ENCODE measurements around the gene AADAT. TPM values are rescaled to one million over a fixed set of nuclear protein-coding genes. Genes with fewer than 3 reads are reported as not detected.
"Not testable (repeated sequence)": the region's sequence is repeated elsewhere in the genome, so short reads cannot be mapped to it uniquely, and the experiment has no call there.

Gene AADAT
- total RNA-seq, 1 donor from 2014 or later: not detected

GRCh38 chr4:170102426-170102825, 12.7 kb upstream of the AADAT start:
- ChIA-PET CTCF (no interaction called here), POLR2A (interaction anchor here (0.7 kb wide), 1 partner anchor 74 kb away, joined by 5 read pairs; no protein-coding TSS in a partner anchor)
- DNase-seq (no peak), ATAC-seq (ENCODE audit: low read depth) (no peak)
- Mint-ChIP-seq H3K27me3 (peaks cover 4% of the 10 kb centered on the region), H3K9me3 (no peaks in the 10 kb centered on the region), H3K4me1 (no peaks in the 10 kb centered on the region), H3K27ac (no peak overlapping the region), H3K36me3 (ENCODE audit: low read depth) (no peaks in the 10 kb centered on the region), H3K4me3 (no peak overlapping the region)
- intact Hi-C loops (cut with micrococcal nuclease): no loop called here
- TF ChIP-seq CTCF (IDR thresholded peaks at IDR 0.05): no peak

- ATAC-seq (ENCODE audit: low read depth); intact Hi-C loops (cut with micrococcal nuclease); H3K4me1 Mint-ChIP-seq; H3K27ac Mint-ChIP-seq; POLR2A ChIA-PET; DNase-seq; H3K36me3 Mint-ChIP-seq (ENCODE audit: low read depth); H3K9me3 Mint-ChIP-seq; CTCF ChIA-PET; H3K4me3 Mint-ChIP-seq; H3K27me3 Mint-ChIP-seq: not testable (repeated sequence)
Observed at GRCh38 chr4:170098171-170098570, 8.4 kb upstream of the AADAT start.

- DNase-seq (no peak), ATAC-seq (ENCODE audit: low read depth) (no peak)
- intact Hi-C loops (cut with micrococcal nuclease): no loop called here
- H3K36me3 Mint-ChIP-seq (ENCODE audit: low read depth): no peaks in the 10 kb centered on the region
- H3K9me3 Mint-ChIP-seq: no peaks in the 10 kb centered on the region
- ChIA-PET CTCF (no interaction called here), POLR2A (no interaction called here)
- H3K4me1 Mint-ChIP-seq: no peaks in the 10 kb centered on the region
- no peak for TF ChIP-seq CTCF (IDR thresholded peaks at IDR 0.05)
- H3K27me3 Mint-ChIP-seq: peaks cover 9% of the 10 kb centered on the region
- H3K27ac Mint-ChIP-seq: no peak overlapping the region
- no peak overlapping the region for H3K4me3 Mint-ChIP-seq
Observed at GRCh38 chr4:170097681-170098080, 7.9 kb upstream of the AADAT start.

- Mint-ChIP-seq H3K36me3 (ENCODE audit: low read depth) (no peaks in the 10 kb centered on the region), H3K4me3 (no peak overlapping the region), H3K4me1 (peaks cover 9% of the 10 kb centered on the region), H3K27ac (no peak overlapping the region), H3K27me3 (peaks cover 25% of the 10 kb centered on the region), H3K9me3 (peaks cover 2% of the 10 kb centered on the region)
- ChIA-PET CTCF (no interaction called here), POLR2A (no interaction called here)
- TF ChIP-seq CTCF (IDR thresholded peaks at IDR 0.05): no peak
- no peak for ATAC-seq (ENCODE audit: low read depth)
- intact Hi-C loops (cut with micrococcal nuclease): no loop called here
- no peak for DNase-seq
Observed at GRCh38 chr4:170093973-170094535, 4.3 kb upstream of the AADAT start.

GRCh38 chr4:170091069-170091696, 1.4 kb upstream of the AADAT start:
- POLR2A ChIA-PET: no interaction called here
- peaks cover 2% of the 10 kb centered on the region for H3K9me3 Mint-ChIP-seq
- ATAC-seq (ENCODE audit: low read depth) (no peak), DNase-seq (no peak)
- intact Hi-C loops (cut with micrococcal nuclease): no loop called here
- peaks cover 9% of the 10 kb centered on the region for H3K4me1 Mint-ChIP-seq
- H3K36me3 Mint-ChIP-seq (ENCODE audit: low read depth): no peaks in the 10 kb centered on the region
- H3K27me3 Mint-ChIP-seq: peaks cover 38% of the 10 kb centered on the region
- H3K27ac Mint-ChIP-seq: no peak overlapping the region
- H3K4me3 Mint-ChIP-seq: no peak overlapping the region
- CTCF ChIA-PET: no interaction called here
- TF ChIP-seq CTCF (IDR thresholded peaks at IDR 0.05): no peak

Measured in activated B cell treated with CpG ODN at 0.5 μM for 24 hours (primary cell).